Measurements from ENCODE around the gene CNOT1.

DNA sequence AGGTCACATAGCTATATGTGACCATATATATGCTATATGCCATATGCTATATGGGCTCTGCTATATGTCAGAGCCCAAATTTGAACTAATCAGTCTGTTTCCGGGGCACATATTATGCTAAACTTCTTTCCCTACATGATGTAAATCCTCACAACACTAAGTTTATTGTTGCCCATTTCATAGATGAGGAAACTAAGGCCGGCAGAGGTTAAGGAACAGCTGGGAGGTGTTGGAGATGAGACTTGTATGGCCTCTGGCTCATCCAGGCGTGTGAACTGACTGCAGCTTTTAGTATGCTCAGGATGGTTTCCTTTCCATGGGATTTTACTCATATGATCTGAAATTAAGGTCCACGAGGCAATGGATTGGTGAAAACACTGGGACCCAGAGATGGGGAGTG, 17.5 kb upstream of the CNOT1 start:
- TF ChIP-seq CTCF (optimal IDR thresholded peaks at IDR 0.05 in 1 of 3, IDR thresholded peaks at IDR 0.05 in 1 of 3, conservative IDR thresholded peaks at IDR 0.05 in 1 of 3; ENCODE audit: extremely low read depth in 1 of 3, insufficient read depth in 2 of 3, low read length in 3 of 3) = no peak
- no peak for TF ChIP-seq EZH2 (IDR thresholded peaks at IDR 0.05; ENCODE audit: low read length)

Data from keratinocyte (primary cell).